SJCRH30 (cell line): ENCODE measurements around the gene FAM222A. TPM values are rescaled to one million over a fixed set of nuclear protein-coding genes. Genes with fewer than 3 reads are reported as not detected.
A peak's percentile ranks its signal among the peaks of the same experiment; 100 is the strongest.

Experiments used
- DNase-seq, 2 experiments: peaks; one replicate each; pipeline ENCODE4 v3.0.0-alpha.2; 2015 to 2020
- H3K27ac ChIP-seq: fragments of 250-450 bp; sonication (Bioruptor Pico); 2 replicates; pipeline ENCODE4 v1.5.1; 2020; ENCODE audit warnings: mild to moderate bottlenecking, moderate library complexity
- H3K27me3 ChIP-seq: fragments of 250-450 bp; sonication (Bioruptor Pico); 2 replicates; pipeline ENCODE4 v1.5.1; 2020; ENCODE audit warnings: mild to moderate bottlenecking, moderate library complexity
- H3K36me3 ChIP-seq: fragments of 250-450 bp; sonication (Bioruptor Pico); 2 replicates; pipeline ENCODE4 v1.5.1; 2020; ENCODE audit warnings: mild to moderate bottlenecking, moderate library complexity
- H3K4me1 ChIP-seq: fragments of 250-450 bp; sonication (Bioruptor Pico); 2 replicates; pipeline ENCODE4 v1.5.1; 2020; ENCODE audit warnings: mild to moderate bottlenecking, moderate library complexity
- H3K4me3 ChIP-seq: fragments of 250-450 bp; sonication (Bioruptor Pico); 2 replicates; pipeline ENCODE4 v1.5.1; 2020; ENCODE audit warnings: mild to moderate bottlenecking, moderate library complexity
- H3K9me3 ChIP-seq: fragments of 250-450 bp; sonication (Bioruptor Pico); replicated peaks from 2 replicates; pipeline ENCODE4 v1.5.1; 2020; ENCODE audit warnings: mild to moderate bottlenecking, moderate library complexity
- total RNA-seq: library from RNA; depleted of rRNA; stranded (reverse); fragments of >200 nt; shearing (Covaris generic); gene quantifications from 2 replicates; pipeline ENCODE4 v1.2.3, GENCODE V29; 2014

The FAM222A gene
- total RNA-seq, 1 experiment from 2014 or later = 17.5 TPM

DNA sequence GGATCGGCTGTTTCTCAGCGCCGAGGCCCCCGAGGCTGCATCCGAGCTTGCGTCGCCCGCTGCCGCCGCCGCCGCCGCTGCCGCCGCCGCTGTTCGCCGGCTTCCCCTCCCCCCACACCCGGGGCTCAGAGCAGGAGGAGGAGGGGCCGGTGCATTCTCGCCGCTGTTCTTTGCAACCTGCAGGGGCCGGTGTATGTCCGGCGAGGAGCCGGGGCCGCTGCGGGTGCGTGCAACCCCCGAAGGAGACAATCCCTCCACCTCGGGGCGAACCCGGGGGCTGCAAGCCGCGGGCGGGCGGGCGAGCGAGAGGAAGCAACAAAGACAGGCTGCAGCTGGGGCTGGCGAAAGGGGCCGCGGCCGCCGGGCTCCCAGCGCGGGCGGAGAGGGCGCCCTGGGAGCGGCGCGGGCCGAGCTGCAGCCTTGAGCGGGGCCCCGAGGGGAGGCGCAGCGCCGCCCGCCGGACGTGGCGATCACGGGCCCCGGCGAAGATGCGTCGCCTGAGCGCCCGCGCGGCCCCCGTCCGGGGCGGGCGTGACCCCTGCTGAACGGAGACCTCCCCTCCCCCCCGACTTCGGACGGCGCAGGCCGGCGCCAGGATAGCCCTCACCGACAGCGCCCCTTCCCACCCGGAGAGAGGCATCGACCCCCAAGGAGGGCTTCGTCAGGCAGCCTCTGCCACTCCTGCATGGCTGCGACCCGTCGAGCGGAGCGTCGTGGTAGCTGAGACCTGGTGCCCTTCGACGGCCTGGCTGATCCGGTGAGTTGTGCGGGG is 702 bp downstream of the FAM222A start:
- Histone ChIP-seq H3K36me3 (no peaks in the 10 kb centered on the region), H3K27me3 (peaks cover 5% of the 10 kb centered on the region; the same call in 1 of the 2 replicates), H3K4me3 (peak overlapping the region; percentile 76), H3K27ac (peak overlapping the region; percentile 28; the same call in 1 of the 2 replicates), H3K9me3 (no peaks in the 10 kb centered on the region), H3K4me1 (peaks cover 27% of the 10 kb centered on the region)
- DNase-seq = peak; percentile 67

DNA sequence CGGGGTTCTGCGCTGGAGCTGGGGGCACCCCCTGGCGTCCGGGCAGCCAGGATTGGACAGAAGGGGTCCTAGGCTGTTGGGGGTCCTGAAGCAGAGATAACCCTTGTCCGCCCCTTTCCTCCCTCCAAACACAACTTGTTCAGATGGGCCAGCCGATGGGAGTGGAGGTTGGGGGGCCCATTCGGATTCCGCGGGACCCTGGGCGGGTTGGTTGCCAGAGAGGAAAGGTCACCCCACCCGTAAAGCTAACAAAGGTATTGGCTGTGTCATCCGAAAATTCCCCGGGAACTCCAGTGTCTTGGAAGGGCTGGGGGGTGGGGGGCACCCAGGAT is 1.3 kb downstream of the FAM222A start:
- peak in 1 of 2 experiments; percentile 54 for DNase-seq
- no peak overlapping the region for H3K27ac ChIP-seq
- no peaks in the 10 kb centered on the region for H3K9me3 ChIP-seq
- H3K4me3 ChIP-seq = peak overlapping the region; percentile 76
- H3K36me3 ChIP-seq = no peaks in the 10 kb centered on the region
- peaks cover 33% of the 10 kb centered on the region for H3K4me1 ChIP-seq
- peaks cover 5% of the 10 kb centered on the region; the same call in 1 of the 2 replicates for H3K27me3 ChIP-seq

DNA sequence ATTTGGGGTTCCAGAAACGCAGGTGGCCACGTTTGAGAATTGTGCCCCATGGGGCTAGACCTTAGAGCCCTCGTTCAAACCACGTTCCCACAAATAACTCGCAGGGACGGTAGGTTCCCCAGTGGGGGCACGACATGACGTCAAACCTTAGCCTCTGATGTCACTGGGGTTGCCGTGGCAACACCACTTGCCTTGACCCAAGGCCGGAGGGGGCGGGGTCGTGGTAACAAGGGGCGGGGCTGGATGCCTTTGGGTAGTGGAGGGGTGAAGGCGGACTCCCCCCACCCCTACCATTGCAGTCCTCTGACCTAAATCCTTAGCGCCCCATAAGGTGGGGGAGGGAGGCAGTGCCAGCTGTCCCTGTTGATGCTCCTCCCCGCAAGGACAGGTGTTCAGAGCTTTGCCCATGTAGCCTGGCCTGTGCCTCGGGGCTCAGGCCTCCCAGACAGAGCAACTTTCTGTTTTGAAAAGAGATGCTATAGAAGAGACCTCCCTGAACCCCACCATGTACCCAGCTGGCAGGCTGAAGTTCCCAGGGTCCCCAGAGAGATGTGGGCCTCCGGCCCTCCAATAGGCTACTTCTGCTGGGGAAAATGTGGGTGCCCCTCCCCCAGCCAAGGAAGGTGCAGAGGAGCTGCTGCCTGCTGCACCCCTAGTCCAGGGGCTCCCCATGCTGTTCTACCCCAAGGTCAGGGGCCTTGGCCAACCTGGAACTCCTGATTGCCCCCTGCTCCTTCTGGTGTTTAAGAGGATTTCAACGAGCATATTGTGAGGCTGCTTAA is 1.9 kb downstream of the FAM222A start:
- Histone ChIP-seq H3K27ac (peak overlapping the region; percentile 59), H3K36me3 (no peaks in the 10 kb centered on the region), H3K4me3 (peak overlapping the region; percentile 76), H3K9me3 (no peaks in the 10 kb centered on the region), H3K4me1 (peaks cover 39% of the 10 kb centered on the region), H3K27me3 (peaks cover 5% of the 10 kb centered on the region; the same call in 1 of the 2 replicates)
- peak; percentile 96 to 97 for DNase-seq

DNA sequence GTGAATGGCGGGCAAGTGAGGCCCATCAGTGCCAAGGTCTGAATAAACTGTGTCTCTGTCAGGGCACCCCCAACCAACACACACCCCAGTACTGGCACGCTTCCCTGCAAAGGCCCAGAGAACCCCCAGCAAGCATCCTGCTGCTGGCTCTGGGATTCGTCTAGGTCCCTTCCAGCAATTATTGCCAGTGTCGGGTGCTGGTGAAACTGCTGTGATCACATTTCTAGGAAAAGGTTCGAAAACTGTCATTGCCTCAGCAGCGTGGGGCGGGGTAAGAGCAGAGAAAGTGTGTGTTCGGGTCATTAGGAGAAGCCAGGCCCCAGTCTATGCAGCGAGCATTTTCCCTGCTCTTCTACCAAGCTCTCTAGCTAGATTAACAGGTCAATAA is 2.5 kb downstream of the FAM222A start:
- H3K9me3 ChIP-seq = no peaks in the 10 kb centered on the region
- peak overlapping the region; percentile 59 for H3K27ac ChIP-seq
- peaks cover 45% of the 10 kb centered on the region for H3K4me1 ChIP-seq
- H3K4me3 ChIP-seq = peak overlapping the region; percentile 76
- no peak for DNase-seq
- no peaks in the 10 kb centered on the region for H3K36me3 ChIP-seq
- peaks cover 5% of the 10 kb centered on the region; the same call in 1 of the 2 replicates for H3K27me3 ChIP-seq

DNA sequence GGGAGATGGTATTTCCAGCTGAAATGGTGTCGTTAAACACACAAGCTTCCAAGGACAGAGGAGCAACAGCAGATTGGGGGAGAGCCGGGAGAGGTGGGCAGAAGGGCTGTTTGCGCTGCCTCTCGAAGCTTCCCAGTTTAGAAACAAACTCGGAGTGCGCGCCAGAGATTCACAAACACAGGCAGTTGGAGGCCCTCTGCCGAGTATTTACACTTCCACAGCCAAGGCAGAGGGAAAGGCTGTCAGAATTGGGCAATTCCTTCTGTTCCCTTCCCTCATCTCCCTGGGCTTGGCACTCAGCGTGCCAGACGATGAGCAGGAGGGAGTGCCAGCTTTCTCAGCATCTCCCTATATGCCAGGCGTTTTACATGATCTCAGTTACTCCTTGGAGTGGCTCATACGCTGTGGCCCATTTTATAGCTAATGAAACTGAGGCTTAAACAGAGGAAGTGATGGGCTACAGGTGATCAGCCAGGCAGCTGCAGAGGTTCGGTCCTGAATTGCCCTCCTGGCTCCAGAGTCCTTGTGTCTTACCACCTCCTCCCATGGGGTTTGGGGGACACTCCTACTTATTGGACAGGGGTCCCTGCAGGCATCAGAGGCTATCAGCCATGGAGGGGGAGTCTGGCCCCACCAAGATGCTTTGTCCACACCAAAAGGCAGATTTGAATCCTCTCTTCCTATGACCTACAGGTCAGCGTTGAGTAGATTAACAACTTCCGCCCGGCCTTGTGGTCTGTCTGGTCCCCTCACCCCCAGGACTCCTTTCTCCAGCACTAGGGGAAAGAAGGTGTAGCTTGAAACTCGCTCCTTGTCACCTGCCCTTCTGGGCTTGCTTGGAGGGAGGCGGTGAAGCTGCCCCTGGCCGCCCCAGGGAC is 3.1 kb downstream of the FAM222A start:
- DNase-seq = no peak
- Histone ChIP-seq H3K27ac (peak overlapping the region; percentile 59), H3K36me3 (no peaks in the 10 kb centered on the region), H3K27me3 (peaks cover 5% of the 10 kb centered on the region; the same call in 1 of the 2 replicates), H3K9me3 (no peaks in the 10 kb centered on the region), H3K4me1 (peaks cover 45% of the 10 kb centered on the region), H3K4me3 (no peak overlapping the region; the same call in 1 of the 2 replicates)

DNA sequence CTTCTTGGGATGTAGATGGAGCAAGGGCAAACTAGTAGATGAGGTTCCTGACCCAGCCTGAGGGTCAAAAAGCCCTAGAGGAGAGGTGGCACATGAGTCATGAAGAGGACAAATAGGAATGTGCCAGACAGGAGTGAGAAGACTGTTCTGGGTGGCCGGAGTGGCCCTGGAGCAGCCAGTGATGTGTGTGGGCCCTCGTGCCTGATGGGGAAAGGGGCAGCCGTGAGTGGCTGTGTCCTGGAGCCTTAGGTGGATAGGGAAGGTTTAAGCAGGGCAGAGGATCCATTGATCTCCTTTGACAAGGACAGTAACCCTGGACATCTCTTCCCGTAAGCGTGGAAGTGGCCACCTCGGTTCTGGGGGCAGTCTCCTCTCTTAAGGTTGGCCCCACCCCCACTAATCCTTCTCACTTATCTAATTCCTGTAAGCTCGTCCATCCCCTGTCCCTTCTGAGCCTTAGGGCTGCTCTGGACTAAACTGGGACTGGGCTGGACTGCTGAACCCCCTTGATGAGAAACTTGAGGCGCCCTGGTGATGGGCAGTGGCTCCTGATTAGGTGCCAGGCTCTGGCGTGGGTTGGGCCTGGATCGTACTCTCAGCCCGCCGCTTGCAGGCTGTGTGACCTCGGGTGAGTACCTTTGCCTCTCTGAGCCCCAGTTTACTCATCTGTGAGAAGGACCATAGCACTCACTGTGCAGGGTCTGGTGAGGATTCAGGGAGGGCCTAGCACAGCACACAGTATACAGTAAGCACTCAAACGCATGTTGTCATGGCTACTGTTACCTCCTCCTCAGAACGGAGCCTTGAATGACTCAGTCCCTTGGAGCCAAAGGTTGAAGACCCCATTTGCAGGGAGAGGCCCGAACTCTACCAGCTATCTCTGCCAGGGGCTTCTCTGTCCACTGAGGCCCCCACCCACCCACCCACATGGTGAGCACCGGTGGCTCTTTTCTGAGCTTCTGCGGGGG is 4.0 kb downstream of the FAM222A start:
- Histone ChIP-seq H3K27me3 (no peaks in the 10 kb centered on the region; the same call in 1 of the 2 replicates), H3K4me3 (no peak overlapping the region), H3K36me3 (no peaks in the 10 kb centered on the region), H3K27ac (no peak overlapping the region), H3K9me3 (no peaks in the 10 kb centered on the region), H3K4me1 (peaks cover 45% of the 10 kb centered on the region)
- DNase-seq = no peak

DNA sequence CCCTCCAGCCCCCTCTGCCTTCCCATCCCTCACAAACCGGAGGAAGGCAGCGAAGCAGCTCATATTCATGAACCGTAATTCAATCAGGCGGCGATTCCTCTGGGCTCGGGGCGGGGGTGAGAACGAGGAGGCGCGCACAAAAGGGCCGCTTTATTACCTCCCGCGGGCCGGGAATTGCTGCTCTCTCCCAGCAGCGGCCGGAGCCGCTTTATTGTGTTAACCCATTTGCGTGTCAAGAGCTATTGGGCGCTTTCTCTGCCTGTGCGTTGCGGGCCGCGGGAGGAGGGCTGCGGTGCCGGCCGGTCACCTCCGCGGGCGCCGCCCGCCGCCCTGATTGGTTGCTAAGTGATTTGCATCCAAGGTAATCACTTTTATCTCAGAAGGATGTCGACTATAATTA is 4.8 kb downstream of the FAM222A start:
- H3K36me3 ChIP-seq = no peaks in the 10 kb centered on the region
- H3K9me3 ChIP-seq = no peaks in the 10 kb centered on the region
- no peak for DNase-seq
- H3K4me3 ChIP-seq = no peak overlapping the region
- H3K27ac ChIP-seq = no peak overlapping the region
- H3K4me1 ChIP-seq = peaks cover 45% of the 10 kb centered on the region
- no peaks in the 10 kb centered on the region for H3K27me3 ChIP-seq

DNA sequence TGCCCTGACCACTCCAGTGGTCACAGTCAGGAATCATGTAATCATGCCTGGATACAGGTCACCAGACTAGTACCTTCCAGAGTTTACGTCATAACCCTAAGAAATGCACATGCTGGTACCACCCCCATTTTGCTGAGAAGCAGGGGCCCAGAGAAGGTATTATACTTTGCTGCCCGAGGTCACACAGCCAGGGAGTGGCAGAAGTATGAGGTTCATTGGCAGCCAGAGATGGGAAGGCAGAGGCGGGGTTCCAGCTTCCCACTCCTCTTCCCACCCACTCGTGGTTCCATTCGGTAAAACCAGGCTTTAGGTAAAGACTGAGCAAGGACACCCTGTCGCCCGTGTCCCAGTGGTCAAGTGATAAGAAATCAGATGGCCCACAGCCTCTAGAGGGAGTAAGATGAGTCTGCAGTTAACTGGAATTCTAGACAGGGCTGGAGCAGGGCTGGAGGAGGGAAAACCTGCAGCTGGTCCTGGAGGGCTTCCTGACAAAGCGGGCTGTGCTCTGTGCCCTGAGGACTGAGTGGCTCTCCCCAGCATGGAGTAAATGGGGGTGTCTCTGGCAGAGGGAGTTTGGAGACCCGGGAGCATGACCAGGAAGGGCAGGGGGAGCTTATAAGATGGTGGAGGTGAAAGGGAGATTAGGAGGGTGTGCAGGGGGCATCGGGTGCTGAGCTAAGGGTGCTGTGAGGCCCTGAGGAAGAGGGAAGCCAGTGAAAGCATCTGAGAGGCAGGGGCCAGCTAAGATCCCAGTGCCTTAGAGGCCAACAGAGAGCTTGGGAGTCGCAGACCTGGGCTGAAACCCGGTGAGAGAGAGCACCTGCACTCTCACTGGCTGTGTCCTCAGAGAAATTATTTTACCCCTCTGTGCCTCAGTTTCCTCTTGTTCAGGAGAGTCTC is 5.7 kb downstream of the FAM222A start:
- peak; percentile 56 to 73 for DNase-seq
- Histone ChIP-seq H3K36me3 (no peaks in the 10 kb centered on the region), H3K4me3 (no peak overlapping the region), H3K27me3 (no peaks in the 10 kb centered on the region), H3K27ac (peak overlapping the region; percentile 55), H3K9me3 (no peaks in the 10 kb centered on the region), H3K4me1 (peaks cover 45% of the 10 kb centered on the region)

DNA sequence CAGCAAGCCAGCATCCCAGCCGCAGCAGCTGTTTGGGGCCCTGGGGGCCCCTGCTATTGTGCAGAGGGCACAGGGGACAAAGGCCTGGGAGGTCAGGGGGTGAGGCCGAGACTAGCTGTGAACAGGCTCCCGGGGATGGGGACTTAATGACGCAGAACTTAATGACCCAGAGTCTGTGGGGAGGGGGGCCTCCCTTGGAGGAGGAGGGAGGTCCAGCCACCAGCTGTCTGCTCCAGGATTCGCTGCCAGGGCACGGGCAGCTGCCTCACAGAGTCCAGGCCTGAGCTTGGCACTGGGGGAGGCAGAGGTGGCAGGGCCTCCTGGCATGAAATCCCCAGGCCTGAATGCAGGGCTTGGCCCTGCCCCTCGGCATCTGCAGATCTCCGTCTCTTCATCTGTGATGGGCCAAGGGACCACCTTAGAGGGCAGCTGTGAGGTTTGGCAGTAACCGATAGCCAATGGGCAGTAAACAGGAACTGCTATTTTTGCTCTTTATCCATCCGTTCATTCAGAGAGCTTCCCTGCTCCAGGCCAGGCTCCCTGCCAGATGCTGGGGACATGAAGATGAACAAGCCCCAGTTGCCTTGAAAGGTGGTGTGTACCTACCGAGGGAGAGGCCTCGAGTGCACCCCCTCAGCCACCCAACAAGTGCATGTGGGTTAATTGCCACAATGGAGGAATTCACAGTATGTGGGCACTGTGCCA is 6.7 kb downstream of the FAM222A start:
- DNase-seq = peak; percentile 79 to 81
- Histone ChIP-seq H3K36me3 (no peaks in the 10 kb centered on the region), H3K4me1 (peaks cover 43% of the 10 kb centered on the region), H3K9me3 (no peaks in the 10 kb centered on the region), H3K27ac (peak overlapping the region; percentile 55), H3K27me3 (no peaks in the 10 kb centered on the region), H3K4me3 (no peak overlapping the region)

DNA sequence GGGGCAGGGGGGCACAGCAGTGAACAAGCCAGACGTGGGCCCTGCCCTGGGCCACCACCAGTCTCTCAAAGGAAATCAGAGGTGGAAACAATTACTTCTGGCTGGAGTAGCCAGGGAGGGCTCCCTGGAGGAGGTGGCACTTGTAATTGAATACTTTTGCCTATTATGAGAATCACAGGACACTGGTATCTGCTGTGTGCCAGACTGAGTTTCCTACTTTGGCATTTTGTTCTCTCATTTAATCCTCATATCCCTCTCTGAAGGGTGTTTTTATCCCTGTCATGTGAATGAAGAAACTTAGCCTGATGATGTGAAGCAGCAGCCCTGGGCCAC is 7.2 kb downstream of the FAM222A start:
- no peaks in the 10 kb centered on the region for H3K36me3 ChIP-seq
- H3K4me3 ChIP-seq = no peak overlapping the region
- no peaks in the 10 kb centered on the region for H3K27me3 ChIP-seq
- H3K9me3 ChIP-seq = no peaks in the 10 kb centered on the region
- peak overlapping the region; percentile 55 for H3K27ac ChIP-seq
- peaks cover 41% of the 10 kb centered on the region for H3K4me1 ChIP-seq
- DNase-seq = no peak

DNA sequence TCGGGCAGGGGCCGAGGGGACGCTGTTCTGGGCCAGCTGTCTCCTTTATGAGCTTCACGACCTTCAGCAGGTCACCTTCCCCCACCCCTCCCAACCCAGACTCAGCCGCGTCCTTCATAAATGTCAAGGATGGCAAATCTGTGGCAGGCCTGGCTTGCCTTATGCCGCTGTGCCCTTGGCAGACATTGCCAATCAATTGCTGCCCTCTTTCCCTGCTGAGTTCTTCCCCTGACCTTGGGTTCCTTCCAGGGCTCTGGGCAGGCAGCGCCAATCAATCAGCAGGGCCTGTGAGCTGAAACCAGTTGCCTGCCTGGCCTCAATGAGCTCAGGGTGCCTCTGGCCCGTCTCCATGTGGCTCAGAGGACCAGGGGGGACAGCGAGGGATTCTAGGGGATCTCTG is 7.7 kb downstream of the FAM222A start:
- no peak for DNase-seq

DNA sequence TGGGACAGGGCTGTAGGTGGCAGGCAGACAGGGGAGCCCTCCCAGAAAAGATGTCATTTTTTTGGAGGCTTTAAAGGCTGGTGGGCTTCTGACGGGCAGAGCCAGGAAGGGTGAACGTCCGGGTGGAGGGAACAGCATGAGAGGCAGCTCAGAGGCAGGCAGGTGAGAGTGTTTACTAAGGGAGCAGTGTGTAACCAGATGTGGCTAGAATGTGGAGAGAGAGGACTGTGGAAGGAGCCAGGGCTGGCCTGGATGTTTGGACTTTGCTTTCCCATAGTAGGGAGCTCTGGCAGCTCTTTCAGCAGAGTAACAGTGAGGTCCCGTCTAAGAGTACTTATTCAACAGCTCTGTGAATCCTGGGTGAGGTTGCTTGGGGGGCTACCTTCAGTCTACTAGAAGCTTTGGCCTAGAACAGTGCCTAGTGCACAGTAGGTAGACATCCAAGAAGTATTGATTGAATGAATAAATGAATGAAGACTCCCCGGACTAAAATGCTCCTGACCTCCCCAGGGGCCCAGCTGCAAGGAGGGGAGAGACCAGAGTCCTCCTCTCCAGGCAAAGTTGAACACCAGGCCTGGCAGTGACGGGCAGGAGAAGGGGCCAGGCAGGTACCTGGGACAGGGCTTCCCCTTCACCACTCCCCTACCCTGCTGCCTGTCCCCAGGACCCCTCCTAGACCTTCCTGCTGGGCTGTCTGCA is 8.5 kb downstream of the FAM222A start:
- Histone ChIP-seq H3K36me3 (no peaks in the 10 kb centered on the region), H3K4me1 (peaks cover 38% of the 10 kb centered on the region), H3K9me3 (no peaks in the 10 kb centered on the region), H3K27me3 (no peaks in the 10 kb centered on the region), H3K4me3 (no peak overlapping the region), H3K27ac (no peak overlapping the region)
- no peak for DNase-seq

More for the DNA sequence above, 7.7 kb downstream of the FAM222A start:
- no peak overlapping the region for H3K4me3 ChIP-seq
- no peaks in the 10 kb centered on the region for H3K27me3 ChIP-seq
- peaks cover 39% of the 10 kb centered on the region for H3K4me1 ChIP-seq
- no peaks in the 10 kb centered on the region for H3K36me3 ChIP-seq
- no peaks in the 10 kb centered on the region for H3K9me3 ChIP-seq
- H3K27ac ChIP-seq = no peak overlapping the region
